HCT116 (cell line): Measurements from ENCODE around the gene LCN2.
A peak's percentile ranks its signal among the peaks of the same experiment; 100 is the strongest.

ENCODE experiments used
- EZH2 ChIP-seq: fragments of 200-600 bp; sonication (generic); IDR thresholded peaks from 2 replicates; pipeline ENCODE4 v1.6.1; 2017; ENCODE audit warnings: antibody characterized with exemption, mixed run types
- JUND ChIP-seq: IDR thresholded peaks from 2 replicates; pipeline ENCODE4 v1.6.1; 2012
- POLR2A ChIP-seq: IDR thresholded peaks from 2 replicates; pipeline ENCODE4 v1.7.0; 2011; ENCODE audit warnings: borderline replicate concordance; ENCODE audit not compliant: insufficient read depth, insufficient read length; ENCODE audit errors: extremely low read depth
- POLR2AphosphoS5 ChIP-seq: IDR thresholded peaks from 2 replicates; pipeline ENCODE4 v1.6.1; 2011; ENCODE audit warnings: mild to moderate bottlenecking, low read depth, low read length, moderate library complexity
- SP1 ChIP-seq: IDR thresholded peaks from 2 replicates; pipeline ENCODE4 v1.6.1; 2012; ENCODE audit warnings: low read depth
- ZBTB33 ChIP-seq: IDR thresholded peaks from 2 replicates; pipeline ENCODE4 v1.6.1; 2011; ENCODE audit warnings: mild to moderate bottlenecking, low read length, moderate library complexity; ENCODE audit not compliant: insufficient replicate concordance; ENCODE audit errors: extremely low read depth
- ZNF274 ChIP-seq: fragments of 200-500 bp; sonication (Bioruptor generic); IDR thresholded peaks from 2 replicates; pipeline ENCODE4 v1.6.1; 2014; ENCODE audit warnings: mild to moderate bottlenecking, low read depth, low read length, inconsistent platforms
- TF ChIP-seq, protein P1 (sequence below), 3 experiments: fragments of 200-600 bp in 1 of 3; sonication (generic) in 1 of 3; IDR thresholded peaks in 2 of 3; conservative IDR thresholded peaks in 1 of 3; 2 replicates each; pipeline ENCODE4 v1.5.1; 2012 to 2017; ENCODE audit warnings: low read depth in 2 of 3, low read length in 2 of 3, antibody characterized with exemption in 1 of 3, borderline replicate concordance in 1 of 3, control low read depth in 1 of 3, mild to moderate bottlenecking in 1 of 3, mixed read lengths in 1 of 3, mixed run types in 1 of 3, moderate library complexity in 1 of 3; ENCODE audit not compliant: insufficient read depth in 1 of 3

- TF ChIP-seq, protein P1, sequence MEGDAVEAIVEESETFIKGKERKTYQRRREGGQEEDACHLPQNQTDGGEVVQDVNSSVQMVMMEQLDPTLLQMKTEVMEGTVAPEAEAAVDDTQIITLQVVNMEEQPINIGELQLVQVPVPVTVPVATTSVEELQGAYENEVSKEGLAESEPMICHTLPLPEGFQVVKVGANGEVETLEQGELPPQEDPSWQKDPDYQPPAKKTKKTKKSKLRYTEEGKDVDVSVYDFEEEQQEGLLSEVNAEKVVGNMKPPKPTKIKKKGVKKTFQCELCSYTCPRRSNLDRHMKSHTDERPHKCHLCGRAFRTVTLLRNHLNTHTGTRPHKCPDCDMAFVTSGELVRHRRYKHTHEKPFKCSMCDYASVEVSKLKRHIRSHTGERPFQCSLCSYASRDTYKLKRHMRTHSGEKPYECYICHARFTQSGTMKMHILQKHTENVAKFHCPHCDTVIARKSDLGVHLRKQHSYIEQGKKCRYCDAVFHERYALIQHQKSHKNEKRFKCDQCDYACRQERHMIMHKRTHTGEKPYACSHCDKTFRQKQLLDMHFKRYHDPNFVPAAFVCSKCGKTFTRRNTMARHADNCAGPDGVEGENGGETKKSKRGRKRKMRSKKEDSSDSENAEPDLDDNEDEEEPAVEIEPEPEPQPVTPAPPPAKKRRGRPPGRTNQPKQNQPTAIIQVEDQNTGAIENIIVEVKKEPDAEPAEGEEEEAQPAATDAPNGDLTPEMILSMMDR (IDR thresholded peaks at IDR 0.05 in 2 of 3, conservative IDR thresholded peaks at IDR 0.05 in 1 of 3; ENCODE audit: borderline replicate concordance in 1 of 3, insufficient read depth in 1 of 3, low read depth in 2 of 3, low read length in 2 of 3): no peak
- TF ChIP-seq ZNF274 (no peak), POLR2A (peak; percentile 89), JUND (no peak), ZBTB33 (no peak), EZH2 (no peak), SP1 (no peak), POLR2AphosphoS5 (peak; percentile 93)
Measured at GRCh38 chr9:128159784-128160602, 10.7 kb downstream of the LCN2 start, which contains the start of gene BBLN.
